Right cardiac atrium (tissue), 5 donors: ENCODE measurements around the gene ZNF428. TPM values are rescaled to one million over a fixed set of nuclear protein-coding genes. Genes with fewer than 3 reads are reported as not detected.
"Not testable (repeated sequence)": the region's sequence is repeated elsewhere in the genome, so short reads cannot be mapped to it uniquely, and the experiment has no call there.

Source experiments
- ATAC-seq, 2 donors: fragments of 200-7000 bp; cut with Tn5 transposase; one replicate each; pipeline versions ENCODE4 v1.8.0 to v1.9.1; 2020; ENCODE audit warnings: moderate library complexity in 2 of 2, mild to moderate bottlenecking in 1 of 2
- DNase-seq, 3 donors: peaks; one replicate each; pipeline ENCODE4 v3.0.0-alpha.2; 2020
- H3K27ac ChIP-seq: one replicate; pipeline ENCODE4 v1.5.1; 2013; ENCODE audit warnings: mild to moderate bottlenecking, low read length, control low read depth, moderate library complexity
- H3K27me3 ChIP-seq: one replicate; pipeline ENCODE4 v1.6.1; 2013; ENCODE audit not compliant: control insufficient read depth, insufficient read depth
- H3K4me1 ChIP-seq: one replicate; pipeline ENCODE4 v1.6.1; 2013; ENCODE audit warnings: low read length; ENCODE audit not compliant: control insufficient read depth, insufficient read depth
- H3K4me3 ChIP-seq: one replicate; pipeline ENCODE4 v1.5.1; 2013; ENCODE audit warnings: low read length, control low read depth
- H3K9me3 ChIP-seq: one replicate; pipeline ENCODE4 v1.6.1; 2013; ENCODE audit warnings: low read length; ENCODE audit not compliant: control insufficient read depth
- WGBS: extraction: QIAGEN DNeasy Blood & Tissue Kit; methylation state at CpG from one replicate; pipeline ENCODE4 v1.1.7; 2013; 5-methylcytosine and 5-hydroxymethylcytosine counted together
- intact Hi-C, 4 donors: fragments of 100-400 bp; cut with DNase I; formaldehyde crosslinking; loops; one replicate each; pipeline versions ENCODE4 v1.11.0 to v1.14.0; 2022 to 2023
- polyA plus RNA-seq: library from polyadenylated mRNA; stranded (reverse); fragments of 200-250 nt; gene quantifications from one replicate; pipeline ENCODE4 v1.2.3, GENCODE V29; 2013
- total RNA-seq, 4 donors: library from RNA; stranded (reverse); fragmentation: NEBNext Ultra II Directional; extraction: Animal tissue kit (Norgen Biotek cat#: 25700); gene quantifications; one replicate each; pipeline ENCODE4 v1.2.1, GENCODE V29; 2021
- donor health status: healthy with polysubstance abuse.
- donor health status: DM: no; HTN: yes; CAD: no.
- donor health status: DM: no; HTN: no; CAD: no.
- donor health status: DM: no; HTN: yes; CAD: no; lungs with severe emphysema.
- donor health status: DM: yes; HTN: yes; CAD: no.

Gene ZNF428
- total and polyA plus RNA-seq, 5 donors: 41.4 to 65.0 (median 45.9) TPM

- Histone ChIP-seq H3K4me3 (no peak overlapping the region), H3K9me3 (no peaks in the 10 kb centered on the region), H3K27me3 (no peaks in the 10 kb centered on the region), H3K4me1 (peaks cover 4% of the 10 kb centered on the region), H3K27ac (no peak overlapping the region)
- DNase-seq (peak in 1 of 3 donors; percentile 53), ATAC-seq (no peak)
- WGBS: 94% methylated on average over 63 of the region's 63 CpGs
- intact Hi-C loops: no loop called here
Measured at GRCh38 chr19:43591904-43592772, 27.3 kb downstream of the ZNF428 start.

DNA sequence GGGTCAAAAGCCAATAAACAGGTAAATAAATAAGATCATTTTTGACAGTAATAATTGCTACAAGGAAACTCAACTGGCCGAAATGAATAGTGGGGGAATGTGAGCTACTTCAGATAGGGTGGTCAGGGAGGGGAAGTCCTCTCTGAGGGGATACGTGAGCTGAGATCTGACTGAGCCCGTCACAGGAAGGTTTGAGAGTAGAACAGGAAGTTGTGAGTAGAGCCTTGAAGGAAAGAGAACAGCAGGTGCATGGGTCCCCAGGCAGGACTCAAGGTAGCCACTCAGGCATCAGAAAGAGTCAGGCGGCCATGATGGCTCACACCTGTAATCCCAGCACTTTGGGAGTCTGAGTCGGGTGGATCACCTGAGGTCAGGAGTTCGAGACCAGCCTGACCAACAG lies 29.8 kb downstream of the ZNF428 start:
- ATAC-seq (no peak), DNase-seq (no peak)
- no peak overlapping the region for H3K4me3 ChIP-seq
- intact Hi-C loops: no loop called here
- no peak overlapping the region for H3K27ac ChIP-seq
- H3K27me3 ChIP-seq: no peaks in the 10 kb centered on the region
- WGBS: 81% methylated on average over 6 of the region's 6 CpGs
- H3K4me1 ChIP-seq: no peaks in the 10 kb centered on the region
- H3K9me3 ChIP-seq: no peaks in the 10 kb centered on the region

DNA sequence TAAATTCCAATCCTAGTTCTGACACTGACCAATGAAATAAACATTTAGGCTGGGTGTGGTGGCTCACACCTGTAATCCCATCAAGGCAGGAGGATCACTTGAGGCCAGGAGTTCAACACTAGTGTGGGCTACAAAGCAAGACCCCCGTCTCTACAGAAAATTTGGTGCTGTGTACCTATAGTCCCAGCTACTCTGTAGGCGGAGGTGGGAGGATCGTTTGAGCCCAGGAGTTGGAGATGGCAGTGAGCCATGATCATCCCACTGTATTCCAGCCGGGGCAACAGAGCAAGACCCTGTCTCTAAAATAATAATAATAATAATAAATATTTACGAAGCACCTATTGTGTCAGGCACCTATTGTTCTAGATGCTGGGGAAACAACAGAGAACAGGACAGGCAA lies 30.2 kb downstream of the ZNF428 start:
- ATAC-seq (no peak), DNase-seq (no peak)
- Histone ChIP-seq H3K4me1 (no peaks in the 10 kb centered on the region), H3K9me3 (no peaks in the 10 kb centered on the region), H3K27me3 (no peaks in the 10 kb centered on the region), H3K27ac (no peak overlapping the region), H3K4me3 (no peak overlapping the region)
- intact Hi-C loops: no loop called here
- 87% methylated on average over 5 of the region's 5 CpGs for WGBS

DNA sequence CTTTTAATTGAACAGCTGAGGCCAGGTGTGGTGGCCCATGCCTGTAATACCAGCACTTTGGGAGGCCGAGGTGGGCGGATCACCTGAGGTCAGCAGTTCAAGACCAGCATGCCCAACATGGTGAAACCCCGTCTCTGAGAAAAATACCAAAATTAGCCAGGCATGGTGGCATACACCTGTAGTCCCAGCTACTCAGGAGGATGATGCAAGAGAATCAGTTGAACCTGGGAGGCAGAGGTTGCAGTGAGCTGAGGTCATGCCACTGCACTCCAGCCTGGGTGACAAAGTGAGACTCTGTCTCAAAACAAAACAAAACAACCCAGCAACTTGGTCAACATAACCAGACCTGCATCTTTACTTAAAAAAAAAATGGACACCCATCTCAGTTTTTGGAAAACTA lies 32.4 kb downstream of the ZNF428 start:
- DNase-seq, H3K9me3 ChIP-seq, intact Hi-C loops, H3K4me1 ChIP-seq, ATAC-seq, H3K27me3 ChIP-seq, H3K4me3 ChIP-seq, H3K27ac ChIP-seq: not testable (repeated sequence)
- 95% methylated on average over 3 of the region's 3 CpGs for WGBS

DNA sequence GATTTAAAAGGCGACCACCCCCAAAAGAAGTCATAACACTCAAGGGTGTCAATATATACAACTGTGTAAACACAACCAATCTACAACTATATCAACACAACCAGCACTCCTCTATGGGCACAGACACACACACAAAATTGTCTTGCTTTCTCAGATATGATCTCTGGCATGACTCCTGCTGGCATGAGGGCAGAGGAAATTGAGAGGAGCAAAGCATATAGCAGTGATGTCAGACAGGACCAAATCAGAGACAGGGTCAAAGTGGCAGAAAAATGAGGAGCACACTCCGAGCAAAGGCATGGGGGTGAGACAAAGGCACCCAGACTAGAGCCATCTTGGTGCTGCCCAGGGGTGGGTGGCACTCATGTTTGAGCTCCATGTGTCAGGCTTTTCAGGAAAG lies 33.1 kb downstream of the ZNF428 start:
- ATAC-seq: no peak
- no peak overlapping the region for H3K27ac ChIP-seq
- intact Hi-C loops: no loop called here
- H3K27me3 ChIP-seq: no peaks in the 10 kb centered on the region
- H3K4me1 ChIP-seq: no peaks in the 10 kb centered on the region
- no peak overlapping the region for H3K4me3 ChIP-seq
- DNase-seq: no peak
- 87% methylated on average over 2 of the region's 2 CpGs for WGBS
- H3K9me3 ChIP-seq: no peaks in the 10 kb centered on the region

GRCh38 chr19:43584484-43584883 lies 34.9 kb downstream of the ZNF428 start:
- Histone ChIP-seq H3K27me3 (no peaks in the 10 kb centered on the region), H3K4me3 (no peak overlapping the region), H3K9me3 (no peaks in the 10 kb centered on the region), H3K27ac (no peak overlapping the region), H3K4me1 (peaks cover 4% of the 10 kb centered on the region)
- DNase-seq (no peak), ATAC-seq (no peak)
- 95% methylated on average over 1 of the region's 1 CpG for WGBS
- intact Hi-C loops: no loop called here

DNA sequence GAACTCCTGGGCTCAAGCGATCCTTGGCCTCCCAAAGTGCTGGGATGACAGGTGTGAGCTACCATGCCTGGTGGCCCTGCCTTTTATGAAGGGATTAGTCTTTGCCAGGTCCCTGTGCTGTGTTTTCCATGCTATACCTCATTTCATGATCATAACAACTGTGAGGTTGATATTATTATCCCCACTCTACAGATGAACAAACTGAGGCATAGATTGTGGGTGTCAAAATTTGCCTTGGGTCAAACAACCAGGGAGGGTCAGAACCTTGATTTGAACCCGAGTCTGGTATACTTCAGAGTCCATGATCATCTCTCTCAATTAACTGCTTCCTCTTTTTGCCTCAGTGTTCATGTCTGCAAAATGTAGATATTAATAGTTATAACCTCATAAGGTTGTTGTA lies 36.9 kb downstream of the ZNF428 start:
- ATAC-seq (no peak), DNase-seq (no peak)
- Histone ChIP-seq H3K27ac (no peak overlapping the region), H3K27me3 (no peaks in the 10 kb centered on the region), H3K9me3 (no peaks in the 10 kb centered on the region), H3K4me3 (no peak overlapping the region), H3K4me1 (peaks cover 4% of the 10 kb centered on the region)
- 97% methylated on average over 2 of the region's 2 CpGs for WGBS
- intact Hi-C loops: no loop called here

DNA sequence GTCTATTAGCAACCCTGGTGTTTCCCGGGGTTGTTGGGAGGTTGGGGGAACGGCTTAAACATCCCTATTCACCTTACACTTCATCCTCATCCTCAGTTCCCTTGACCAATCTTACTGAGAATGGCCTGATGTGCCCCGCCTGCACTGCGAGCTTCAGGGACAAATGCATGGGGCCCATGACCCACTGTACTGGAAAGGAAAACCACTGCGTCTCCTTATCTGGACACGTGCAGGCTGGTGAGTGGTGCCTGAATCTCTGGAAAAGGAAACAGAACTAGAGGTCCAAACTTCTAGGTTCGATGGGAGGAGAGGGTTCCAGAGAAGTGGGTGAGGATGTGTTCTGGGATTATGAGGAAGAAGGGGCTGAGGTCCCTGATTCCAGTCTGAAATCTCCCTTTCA lies 38.0 kb downstream of the ZNF428 start:
- no peak for ATAC-seq
- Histone ChIP-seq H3K9me3 (no peaks in the 10 kb centered on the region), H3K4me1 (peaks cover 4% of the 10 kb centered on the region), H3K27ac (no peak overlapping the region), H3K27me3 (no peaks in the 10 kb centered on the region), H3K4me3 (no peak overlapping the region)
- DNase-seq: no peak
- intact Hi-C loops: no loop called here
- 54% methylated on average over 7 of the region's 7 CpGs for WGBS

GRCh38 chr19:43578787-43579186 lies 40.6 kb downstream of the ZNF428 start:
- ATAC-seq: no peak
- DNase-seq: no peak
- peaks cover 5% of the 10 kb centered on the region for H3K4me1 ChIP-seq
- intact Hi-C loops: no loop called here
- WGBS: 82% methylated on average over 3 of the region's 3 CpGs
- H3K4me3 ChIP-seq: no peak overlapping the region
- H3K27me3 ChIP-seq: no peaks in the 10 kb centered on the region
- H3K9me3 ChIP-seq: no peaks in the 10 kb centered on the region
- H3K27ac ChIP-seq: no peak overlapping the region

GRCh38 chr19:43575955-43576878 lies 43.2 kb downstream of the ZNF428 start:
- Histone ChIP-seq H3K4me1 (peaks cover 4% of the 10 kb centered on the region), H3K27me3 (no peaks in the 10 kb centered on the region), H3K27ac (no peak overlapping the region), H3K4me3 (peak overlapping the region; percentile 8), H3K9me3 (no peaks in the 10 kb centered on the region)
- intact Hi-C loops: loop anchor here in 1 of 4 donors (2.0 kb wide), 1 partner anchor 21 kb away; the partner anchor contains the start of genes IRGQ and ZNF576
- DNase-seq: peak in 2 of 3 donors; percentile 61 to 67
- 65% methylated on average over 37 of the region's 37 CpGs for WGBS
- peak in 1 of 2 donors; percentile 1 for ATAC-seq
